ENCODE results near the gene OR51E1.

OR51E1 gene, protein sequence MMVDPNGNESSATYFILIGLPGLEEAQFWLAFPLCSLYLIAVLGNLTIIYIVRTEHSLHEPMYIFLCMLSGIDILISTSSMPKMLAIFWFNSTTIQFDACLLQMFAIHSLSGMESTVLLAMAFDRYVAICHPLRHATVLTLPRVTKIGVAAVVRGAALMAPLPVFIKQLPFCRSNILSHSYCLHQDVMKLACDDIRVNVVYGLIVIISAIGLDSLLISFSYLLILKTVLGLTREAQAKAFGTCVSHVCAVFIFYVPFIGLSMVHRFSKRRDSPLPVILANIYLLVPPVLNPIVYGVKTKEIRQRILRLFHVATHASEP

DNA sequence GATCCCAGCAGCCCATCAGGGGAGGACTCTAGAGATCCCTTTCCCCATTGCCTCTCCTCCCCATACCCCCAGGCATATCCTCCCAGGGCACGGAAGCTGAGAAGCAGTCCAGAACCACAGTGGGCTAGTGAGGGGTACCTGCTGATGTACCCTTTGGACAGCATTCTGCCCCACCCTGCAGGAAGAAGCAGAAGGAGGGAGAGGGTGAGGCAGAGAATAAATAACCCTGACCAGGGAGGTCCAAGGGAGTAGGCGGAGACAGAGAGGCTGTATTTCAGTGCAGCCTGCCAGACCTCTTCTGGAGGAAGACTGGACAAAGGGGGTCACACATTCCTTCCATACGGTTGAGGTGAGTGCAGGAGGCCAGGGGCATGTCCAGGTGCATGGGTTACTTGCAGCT, at the start of gene OR51E1:
Gene OR51E1, plus strand, starts transcription at position 301 of the 400 bp plus-strand sequence. CDS start 8,545 bp downstream, outside the sequence.
- TF ChIP-seq, protein P1, sequence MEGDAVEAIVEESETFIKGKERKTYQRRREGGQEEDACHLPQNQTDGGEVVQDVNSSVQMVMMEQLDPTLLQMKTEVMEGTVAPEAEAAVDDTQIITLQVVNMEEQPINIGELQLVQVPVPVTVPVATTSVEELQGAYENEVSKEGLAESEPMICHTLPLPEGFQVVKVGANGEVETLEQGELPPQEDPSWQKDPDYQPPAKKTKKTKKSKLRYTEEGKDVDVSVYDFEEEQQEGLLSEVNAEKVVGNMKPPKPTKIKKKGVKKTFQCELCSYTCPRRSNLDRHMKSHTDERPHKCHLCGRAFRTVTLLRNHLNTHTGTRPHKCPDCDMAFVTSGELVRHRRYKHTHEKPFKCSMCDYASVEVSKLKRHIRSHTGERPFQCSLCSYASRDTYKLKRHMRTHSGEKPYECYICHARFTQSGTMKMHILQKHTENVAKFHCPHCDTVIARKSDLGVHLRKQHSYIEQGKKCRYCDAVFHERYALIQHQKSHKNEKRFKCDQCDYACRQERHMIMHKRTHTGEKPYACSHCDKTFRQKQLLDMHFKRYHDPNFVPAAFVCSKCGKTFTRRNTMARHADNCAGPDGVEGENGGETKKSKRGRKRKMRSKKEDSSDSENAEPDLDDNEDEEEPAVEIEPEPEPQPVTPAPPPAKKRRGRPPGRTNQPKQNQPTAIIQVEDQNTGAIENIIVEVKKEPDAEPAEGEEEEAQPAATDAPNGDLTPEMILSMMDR (IDR thresholded peaks at IDR 0.05; ENCODE audit: insufficient read depth, missing control alignments): no peak
- FAIRE-seq (no peak), DNase-seq (ENCODE audit: insufficient read length, low spot score) (no peak)

DNA sequence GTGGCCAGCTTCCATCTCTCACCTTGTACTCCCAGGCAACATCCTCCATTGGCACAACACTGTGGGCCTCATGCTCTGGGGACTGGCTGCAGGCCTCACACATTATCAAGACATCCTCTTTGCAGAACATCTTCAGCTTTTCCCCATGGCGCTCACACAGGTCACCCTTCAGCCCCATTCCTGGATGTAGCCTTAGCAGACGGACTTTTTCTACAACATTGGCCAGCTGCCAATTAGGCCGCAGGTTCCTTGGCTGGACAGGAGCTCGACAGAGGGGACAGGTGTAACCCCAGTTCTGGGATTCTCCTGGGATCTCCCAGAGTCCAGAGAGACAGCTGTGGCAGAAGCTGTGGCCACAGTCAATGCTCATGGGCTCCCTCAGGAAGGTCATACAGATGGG, 38.7 kb upstream of the OR51E1 start:
- TF ChIP-seq, protein P1 (IDR thresholded peaks at IDR 0.05; ENCODE audit: insufficient read depth, missing control alignments): no peak
- no peak for FAIRE-seq

DNA sequence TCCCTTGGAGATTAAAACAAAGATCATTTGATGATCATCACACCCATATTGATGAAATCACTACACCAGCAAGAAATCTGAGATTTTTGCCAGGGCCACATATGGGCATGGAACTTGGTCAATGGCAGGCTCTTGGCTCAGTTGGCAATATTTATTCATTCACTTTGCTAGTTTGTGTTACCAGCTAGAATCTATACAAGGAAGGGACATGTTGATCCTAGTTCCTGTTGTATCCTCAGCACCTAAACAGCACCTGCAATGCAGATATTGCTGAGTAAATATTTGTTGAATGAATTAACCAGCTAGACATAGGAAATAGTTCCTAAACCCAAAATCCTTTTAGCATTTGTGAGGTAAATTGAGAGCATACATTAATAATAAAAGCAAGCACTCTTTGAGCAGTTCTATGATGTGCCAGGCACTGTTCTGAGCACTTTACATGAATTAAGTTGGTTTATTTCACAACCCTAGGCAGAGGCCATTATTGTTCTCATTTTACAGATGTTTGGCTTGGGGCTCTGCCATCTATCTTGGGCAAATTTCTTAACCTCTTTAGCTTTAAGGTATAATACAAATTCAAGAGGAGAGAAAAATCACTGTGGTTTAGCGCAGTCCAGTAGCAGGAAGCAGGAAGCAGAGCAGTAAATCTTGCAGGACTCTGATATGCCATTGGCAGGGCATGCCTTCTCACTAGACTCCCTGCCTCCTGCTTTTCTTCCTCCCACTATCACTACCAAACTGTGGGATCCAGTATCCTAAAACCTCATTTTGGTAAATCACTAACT, 37.4 kb upstream of the OR51E1 start:
- DNase-seq (ENCODE audit: insufficient read length, low spot score): no peak
- TF ChIP-seq, protein P1 (IDR thresholded peaks at IDR 0.05; ENCODE audit: insufficient read depth, missing control alignments): no peak
- no peak for FAIRE-seq

More for the DNA sequence above, 38.7 kb upstream of the OR51E1 start:
- no peak for DNase-seq (ENCODE audit: insufficient read length, low spot score)

DNA sequence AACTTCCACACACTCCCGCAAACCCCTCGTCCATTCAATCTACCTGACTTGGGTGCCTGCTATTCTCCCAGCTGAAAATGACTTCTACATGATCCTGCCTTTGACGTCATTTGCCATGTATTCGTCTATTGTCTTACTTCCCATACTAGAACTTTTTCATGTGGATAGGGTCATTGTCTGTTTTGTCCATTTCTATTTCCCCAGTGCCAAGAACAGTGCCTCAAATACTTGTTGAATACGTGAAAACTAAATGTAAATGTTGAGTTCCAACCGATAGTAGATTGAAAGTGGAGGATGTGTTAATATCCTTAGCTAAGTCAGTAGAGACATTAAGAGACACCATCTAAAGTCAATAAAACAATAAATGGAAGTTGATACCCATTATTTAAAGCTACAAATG, 36.7 kb upstream of the OR51E1 start:
- FAIRE-seq: no peak

DNA sequence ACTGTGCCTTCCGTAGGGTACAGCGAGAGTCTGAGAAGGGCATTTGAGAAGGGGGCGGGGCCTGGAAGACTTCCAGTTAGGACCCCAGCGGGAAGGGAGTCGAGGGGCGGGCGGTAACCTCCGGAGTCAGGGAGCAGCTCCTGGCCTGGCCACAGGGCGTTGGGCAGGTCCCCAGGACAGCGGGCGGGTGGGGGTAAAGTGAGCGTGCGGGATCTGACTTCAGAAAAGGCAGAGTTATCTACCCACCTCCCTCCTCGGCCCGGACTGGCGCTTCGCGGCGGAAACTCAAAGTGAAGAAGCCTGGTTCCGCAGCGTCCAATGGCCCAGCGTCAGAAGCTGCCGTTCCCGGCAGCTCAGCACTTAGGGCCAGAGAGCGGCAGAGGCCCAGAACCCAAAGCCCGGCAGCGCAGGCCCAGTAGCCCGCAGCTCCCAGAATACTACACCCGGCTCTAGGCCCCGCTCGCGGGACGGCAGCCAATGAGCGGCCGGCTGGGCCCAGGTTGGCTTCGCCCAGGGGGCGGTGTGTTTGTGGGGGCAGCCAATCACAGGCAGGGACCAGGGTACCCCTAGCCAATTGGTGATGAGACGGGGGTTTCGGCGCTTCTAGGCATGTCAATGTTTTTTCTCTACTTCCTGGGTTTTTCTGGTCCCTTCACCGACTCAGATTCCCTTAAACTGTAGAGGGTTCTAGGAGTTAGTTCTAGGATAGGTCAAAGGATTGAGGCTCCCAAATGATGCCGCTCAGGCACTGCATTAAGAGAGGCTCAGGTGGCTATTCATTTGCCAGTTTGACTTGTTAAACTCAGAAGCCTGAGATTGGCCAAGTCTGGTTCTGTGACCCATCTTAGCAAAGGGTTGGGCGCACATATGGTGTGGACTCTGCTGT, 35.8 kb upstream of the OR51E1 start, which contains the start of gene TRIM68:
Gene TRIM68, minus strand, starts transcription at position 451 of the 886 bp plus-strand sequence. CDS start 2,727 bp downstream, outside the sequence.
- TF ChIP-seq, protein P1 (IDR thresholded peaks at IDR 0.05; ENCODE audit: insufficient read depth, missing control alignments): no peak
- FAIRE-seq (no peak), DNase-seq (ENCODE audit: insufficient read length, low spot score) (no peak)

More for the DNA sequence above, 36.7 kb upstream of the OR51E1 start:
- no peak for DNase-seq (ENCODE audit: insufficient read length, low spot score)
- TF ChIP-seq, protein P1 (IDR thresholded peaks at IDR 0.05; ENCODE audit: insufficient read depth, missing control alignments): no peak

DNA sequence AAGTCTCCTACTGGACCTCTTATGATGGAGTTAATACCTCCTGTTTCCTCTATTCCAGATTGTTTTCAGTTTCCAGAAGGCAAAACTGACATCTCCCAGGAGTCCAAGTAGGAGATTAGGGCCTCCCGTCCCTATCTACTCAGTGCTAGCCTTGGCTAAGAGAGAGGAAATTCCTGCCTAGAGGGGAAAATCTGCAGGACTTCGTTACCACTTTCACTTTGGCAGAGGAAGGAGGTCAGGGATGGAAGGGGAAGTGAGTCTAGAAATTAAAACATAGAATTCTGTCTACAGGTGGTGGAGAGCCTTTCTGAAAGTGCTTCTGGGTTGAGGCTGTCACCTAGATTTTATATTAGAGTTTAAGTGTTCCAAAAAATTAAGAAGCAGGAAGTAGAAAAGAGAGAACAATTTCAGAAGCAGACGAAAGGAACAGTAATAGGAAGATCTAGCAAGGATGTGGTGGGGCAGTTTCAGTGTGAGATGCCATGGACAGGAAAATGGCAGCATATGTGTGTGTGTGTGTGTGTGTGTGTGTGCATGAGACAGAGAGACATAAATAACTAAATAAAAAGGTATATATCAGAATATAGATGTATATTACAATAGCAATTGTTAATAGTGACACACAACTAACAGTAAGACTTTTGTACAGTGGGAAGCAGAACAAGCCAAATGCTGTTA, 33.4 kb upstream of the OR51E1 start:
- TF ChIP-seq, protein P1 (IDR thresholded peaks at IDR 0.05; ENCODE audit: insufficient read depth, missing control alignments): no peak
- FAIRE-seq (no peak), DNase-seq (ENCODE audit: insufficient read length, low spot score) (no peak)

Data from D721Med (cell line).